ENCODE data around the gene COL6A1.

DNA sequence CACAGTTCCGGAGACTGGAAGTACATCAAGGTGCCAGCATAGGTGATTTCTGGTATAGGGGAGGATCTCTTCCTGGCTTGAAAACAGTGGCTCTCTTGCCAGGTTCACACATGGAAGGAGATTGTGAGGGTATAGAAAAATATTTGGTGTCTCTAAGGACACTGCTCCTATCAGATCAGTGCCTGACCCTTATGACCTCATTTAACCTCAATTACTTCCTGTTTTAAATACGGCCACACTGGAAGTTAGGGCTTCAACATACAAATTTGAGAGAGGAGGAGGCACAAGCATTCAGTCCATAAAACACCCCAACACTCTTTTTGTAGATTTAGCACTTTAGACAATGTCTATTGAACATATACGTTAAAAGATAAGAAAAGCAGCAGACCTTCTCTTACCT is 37.0 kb downstream of the COL6A1 start:
- TF ChIP-seq POLR2AphosphoS5 (IDR thresholded peaks at IDR 0.05; ENCODE audit: low read depth, low read length), result no peak
- no peak for TF ChIP-seq EP300 (IDR thresholded peaks at IDR 0.05; ENCODE audit: borderline replicate concordance in 1 of 2, low read depth in 1 of 2, low read length in 1 of 2)
